ENCODE data around the gene TMEM213.

Gene TMEM213

DNA sequence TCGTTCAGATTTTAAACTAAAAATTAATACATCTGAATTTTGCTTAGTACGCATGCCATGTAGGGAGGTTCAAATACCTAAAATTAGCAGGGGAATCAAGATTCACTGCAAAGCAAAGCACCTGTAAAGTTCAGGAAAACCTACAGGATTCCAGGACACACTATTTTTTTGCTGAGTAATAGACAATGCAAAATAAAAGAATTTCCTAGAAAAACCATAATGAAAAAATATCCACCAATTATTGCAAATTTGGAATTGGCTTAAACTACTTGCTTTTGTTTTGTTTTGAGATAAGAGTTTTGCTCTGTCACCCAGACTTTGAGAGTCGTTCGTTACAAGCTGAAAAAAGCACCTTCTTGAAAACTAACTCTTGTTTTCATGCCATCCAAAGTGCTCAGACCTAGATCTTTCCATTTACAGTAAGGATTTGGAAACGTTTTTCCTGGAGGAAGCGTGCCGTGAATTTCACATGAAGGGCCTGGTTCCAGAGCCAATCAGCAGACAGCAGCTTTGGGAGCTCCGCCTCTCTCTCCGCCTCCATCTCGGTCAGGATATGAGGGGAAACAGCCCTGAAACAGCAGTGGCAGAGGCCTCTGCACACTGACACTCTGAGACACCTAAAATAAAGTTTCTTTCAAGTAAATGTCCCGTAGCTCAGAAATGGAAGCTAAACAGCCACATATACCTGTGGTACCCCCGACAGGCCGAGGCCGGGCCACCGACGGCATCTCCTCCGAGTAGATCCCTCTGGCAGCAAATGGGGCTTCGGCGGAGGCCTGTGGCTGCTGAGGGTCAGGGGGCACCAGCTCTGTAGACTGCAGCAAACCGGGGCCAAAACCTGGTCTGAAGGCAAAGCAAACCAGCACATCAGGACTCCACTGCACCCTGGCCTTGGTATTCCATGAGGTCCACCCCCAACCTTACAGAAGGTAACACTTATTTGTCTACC is 46.1 kb downstream of the TMEM213 start:
- no peak for DNase-seq

DNA sequence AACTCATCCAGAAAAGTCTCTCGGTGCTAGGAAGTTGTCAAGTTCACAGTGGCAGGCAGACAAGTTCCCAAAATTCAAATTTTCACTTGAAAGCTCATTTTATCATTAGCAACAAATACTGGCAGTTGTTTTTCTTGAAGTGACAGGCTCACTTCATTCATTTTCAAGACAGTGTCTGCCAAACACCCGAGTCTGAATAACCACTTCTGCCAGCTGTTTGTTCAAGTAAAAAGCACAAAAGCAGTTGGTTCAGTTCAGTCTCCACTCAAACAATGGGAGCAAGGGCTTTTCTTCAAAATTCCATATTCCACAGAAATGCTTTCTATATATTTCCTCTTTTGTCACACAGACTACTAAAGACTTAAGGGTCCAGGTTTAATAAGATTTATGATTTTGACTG is 47.9 kb downstream of the TMEM213 start:
- DNase-seq = no peak

- no peak for DNase-seq
Measured at GRCh38 chr7:138848056-138848980, 50.5 kb downstream of the TMEM213 start.

DNA sequence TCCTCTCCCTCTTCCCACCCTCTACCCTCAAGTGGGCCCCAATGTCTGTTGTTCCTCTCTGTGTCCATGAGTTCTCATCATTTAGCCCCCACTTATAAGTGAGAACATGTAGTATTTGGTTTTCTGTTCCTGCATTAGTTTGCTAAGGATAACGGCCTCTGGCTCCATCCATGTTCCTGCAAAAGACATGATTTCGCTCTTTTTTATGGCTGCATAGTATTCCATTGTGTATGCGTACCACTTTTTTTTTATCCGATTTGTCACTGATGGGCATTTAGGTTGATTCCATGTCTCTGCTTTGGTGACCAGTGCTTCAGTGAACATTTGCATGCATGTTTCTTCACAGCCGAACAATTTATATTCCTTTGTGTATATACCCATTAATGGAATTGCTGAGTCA is 51.9 kb downstream of the TMEM213 start:
- no peak for DNase-seq

- DNase-seq = no peak
Measured at GRCh38 chr7:138852469-138852868, 54.7 kb downstream of the TMEM213 start.

- DNase-seq = no peak
Measured at GRCh38 chr7:138853448-138853847, 55.7 kb downstream of the TMEM213 start.

- no peak for DNase-seq
Measured at GRCh38 chr7:138854115-138854645, 56.4 kb downstream of the TMEM213 start.

DNA sequence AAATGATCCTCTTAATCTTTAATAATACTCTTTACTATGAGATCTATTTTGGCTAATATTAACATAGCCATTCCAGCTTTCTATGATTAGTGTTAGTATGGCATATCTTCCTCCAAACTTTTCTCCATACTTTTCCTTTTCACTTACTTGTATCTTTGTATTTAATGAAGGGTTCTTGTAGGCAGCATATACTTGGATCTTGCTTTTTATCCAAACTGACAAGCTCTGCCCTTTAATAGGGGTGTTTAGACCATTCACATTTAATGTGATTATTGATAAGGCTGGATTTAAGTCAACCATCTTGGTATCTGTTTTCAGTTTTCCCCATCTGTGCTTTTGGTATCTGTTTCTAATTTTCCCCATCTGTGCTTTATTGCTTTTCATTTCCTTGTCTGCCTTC is 59.9 kb downstream of the TMEM213 start:
- no peak for DNase-seq

DNA sequence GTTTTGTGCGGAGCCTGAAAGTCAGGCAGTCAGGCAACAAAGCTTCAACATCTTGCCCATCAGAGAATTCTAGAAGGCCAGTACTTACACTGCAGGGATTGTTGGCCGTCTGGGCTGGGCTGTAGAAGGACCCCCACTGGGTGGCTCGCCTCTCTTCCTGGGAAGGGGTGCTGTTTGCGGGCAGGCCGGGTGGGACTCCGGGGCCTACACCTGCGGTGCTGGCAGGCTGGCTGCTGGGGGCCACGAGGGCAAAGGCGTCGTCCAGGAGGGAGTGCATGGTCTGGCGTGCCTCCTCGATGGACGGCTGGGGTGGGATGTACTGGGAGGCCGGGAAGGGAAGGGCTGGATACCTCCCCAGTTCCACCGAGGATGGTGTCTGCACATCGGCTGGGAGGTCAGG is 63.3 kb downstream of the TMEM213 start:
- no peak for DNase-seq

GRCh38 chr7:138863931-138864330 is 66.1 kb downstream of the TMEM213 start:
- no peak for DNase-seq

DNA sequence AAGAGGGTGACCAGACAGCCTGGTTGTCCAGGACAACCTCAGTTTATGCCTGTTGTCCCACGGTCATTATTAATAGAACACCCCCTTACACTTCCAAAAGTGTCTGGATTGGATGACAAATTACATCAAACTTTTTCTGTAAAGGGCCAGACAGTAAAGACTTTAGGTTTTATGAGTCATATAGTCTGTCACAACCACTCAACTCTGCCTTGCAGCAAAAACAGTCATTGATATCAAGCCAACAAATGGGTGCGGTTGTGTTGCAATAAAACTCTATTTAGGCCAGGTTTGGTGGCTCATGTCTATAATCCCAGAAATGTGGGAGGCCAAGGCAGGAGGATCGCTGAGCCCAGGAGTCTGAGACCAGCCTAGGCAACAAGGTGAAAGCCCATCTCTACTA is 66.9 kb downstream of the TMEM213 start:
- no peak for DNase-seq

DNA sequence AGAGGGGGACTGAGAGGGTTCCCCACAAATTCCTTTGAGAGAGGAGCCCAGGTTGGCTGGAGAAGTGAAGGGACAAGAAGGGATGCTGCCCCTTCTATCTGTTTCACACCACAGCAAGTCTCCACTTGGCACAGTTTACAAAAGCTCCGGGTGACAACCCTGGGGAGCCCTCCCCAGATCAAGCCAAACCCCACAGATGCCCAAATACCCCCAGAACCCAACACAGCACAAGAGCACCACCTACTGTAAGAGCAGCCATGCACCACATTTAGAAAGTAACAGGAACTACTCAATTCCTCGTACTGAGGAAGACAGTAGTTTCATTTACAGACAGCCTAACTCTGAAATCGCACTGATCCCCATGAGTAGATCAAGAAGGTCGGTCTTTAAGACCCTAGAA is 68.0 kb downstream of the TMEM213 start:
- no peak for DNase-seq

DNA sequence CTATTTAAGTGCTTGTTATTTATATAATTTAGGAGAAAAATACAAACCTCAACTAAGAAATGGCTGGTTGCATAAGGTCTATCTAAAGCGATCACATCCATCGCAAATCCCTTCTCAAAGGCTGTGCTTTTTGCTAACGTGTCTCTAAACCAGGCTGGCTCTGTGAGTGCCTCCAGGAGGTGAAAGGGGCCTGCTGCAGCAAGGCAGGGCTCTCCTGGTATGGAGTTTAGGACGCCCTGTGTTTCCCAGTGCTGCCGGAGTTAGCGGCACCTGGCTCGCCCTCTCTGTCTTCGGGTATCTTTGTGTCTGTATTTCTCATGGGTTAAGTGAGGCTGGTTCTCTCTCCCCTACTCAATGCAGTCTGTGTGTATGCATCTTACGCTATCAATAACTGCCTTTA is 68.6 kb downstream of the TMEM213 start:
- DNase-seq = no peak

GRCh38 chr7:138867744-138868143 is 70.0 kb downstream of the TMEM213 start:
- DNase-seq = no peak

- DNase-seq = no peak
Measured at GRCh38 chr7:138868711-138869110, 70.9 kb downstream of the TMEM213 start.

DNA sequence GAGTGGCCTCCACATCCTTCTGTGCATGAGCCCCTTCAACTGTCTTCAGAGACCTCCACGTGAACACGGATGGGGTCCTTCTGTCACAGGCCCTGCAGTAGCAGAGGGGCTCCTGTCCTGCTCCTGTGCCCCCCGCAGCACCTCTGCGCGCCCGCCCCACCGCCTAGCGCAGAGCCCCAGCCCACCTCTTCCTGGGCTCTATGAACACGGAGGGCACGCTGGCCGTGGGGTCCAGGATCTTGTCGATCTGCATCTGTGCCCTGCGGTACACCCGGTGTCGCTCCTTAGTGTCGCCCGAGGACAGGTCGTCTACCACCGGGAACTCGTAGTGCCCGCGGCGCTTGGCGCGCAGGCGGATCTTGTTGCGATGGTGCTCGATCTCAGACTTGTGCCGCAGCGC is 71.6 kb downstream of the TMEM213 start:
- no peak for DNase-seq

- no peak for DNase-seq
Measured at GRCh38 chr7:138871065-138871813, 73.4 kb downstream of the TMEM213 start.

DNA sequence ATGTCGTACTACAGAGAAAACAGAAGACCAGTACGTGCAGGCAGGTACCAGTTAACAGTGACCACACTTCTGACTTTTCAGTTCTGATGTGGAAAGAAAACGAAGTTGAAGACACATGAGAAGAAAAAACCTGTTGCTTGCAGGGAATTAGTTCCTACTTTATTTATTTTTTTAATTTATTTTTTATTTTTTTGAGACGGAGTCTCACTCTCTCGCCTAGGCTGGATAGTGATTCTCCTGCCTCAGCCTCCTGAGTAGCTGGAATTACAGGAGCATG is 74.0 kb downstream of the TMEM213 start:
- DNase-seq = no peak

DNA sequence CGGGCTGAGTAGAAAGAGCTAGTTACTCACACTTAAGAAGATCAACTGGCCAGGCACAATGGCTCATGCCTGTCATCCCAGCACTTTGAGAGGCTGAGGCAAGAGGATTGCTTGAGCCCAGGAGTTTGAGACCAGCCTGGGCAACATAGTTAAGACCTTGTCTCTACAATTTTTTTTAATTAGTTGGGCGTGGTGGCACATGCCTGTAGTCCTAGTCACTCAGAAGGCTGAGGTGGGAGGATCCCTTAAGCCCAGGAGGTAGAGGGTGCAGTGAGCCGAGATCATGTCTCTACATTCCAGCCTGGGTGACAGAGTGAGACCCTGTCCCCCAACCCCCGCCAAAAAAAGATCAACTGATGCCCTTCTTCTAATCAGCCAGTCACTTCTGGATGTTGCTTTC is 74.8 kb downstream of the TMEM213 start:
- DNase-seq = no peak

- DNase-seq = no peak
Measured at GRCh38 chr7:138873220-138873892, 75.6 kb downstream of the TMEM213 start.

DNA sequence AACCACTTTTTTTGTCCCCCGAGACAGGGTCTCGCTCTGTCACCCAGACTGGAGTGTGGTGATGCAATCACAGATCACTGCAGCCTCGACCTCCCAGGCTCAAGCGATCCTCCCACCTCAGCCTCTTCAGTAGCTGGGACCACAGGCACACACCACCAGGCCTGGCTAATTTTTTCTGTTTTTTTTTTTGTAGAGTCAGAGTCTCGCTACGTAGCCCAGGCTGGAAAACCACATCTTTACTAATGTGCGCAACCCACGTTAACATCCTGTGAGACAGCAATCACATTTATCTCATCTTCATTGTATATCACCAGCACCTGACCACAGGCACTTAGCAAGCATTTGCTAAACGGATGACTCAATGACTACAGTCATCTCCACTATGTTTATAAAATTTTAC is 78.0 kb downstream of the TMEM213 start:
- DNase-seq = no peak

- no peak for DNase-seq
Measured at GRCh38 chr7:138876326-138876725, 78.5 kb downstream of the TMEM213 start.

Data from femur (tissue), 1 donor.